H1 (cell line): Measurements from ENCODE around the gene RBP5. TPM values are rescaled to one million over a fixed set of nuclear protein-coding genes. Genes with fewer than 3 reads are reported as not detected.

ENCODE experiments used
- ASH2L ChIP-seq: fragments of 200-600, 300-600 bp; sonication (generic); IDR thresholded peaks from one replicate; pipeline ENCODE4 v1.7.1; 2017; ENCODE audit warnings: low read length
- CBX5 ChIP-seq: fragments of 300-800, 300-1000 bp; sonication (generic); IDR thresholded peaks from 2 replicates; pipeline ENCODE4 v1.7.1; 2016; ENCODE audit warnings: antibody characterized with exemption, low read length, low read depth
- CTBP2 ChIP-seq: IDR thresholded peaks from 2 replicates; pipeline ENCODE4 v1.7.0; 2011; ENCODE audit warnings: borderline replicate concordance, mild to moderate bottlenecking, moderate library complexity, mixed read lengths, low read length; ENCODE audit not compliant: insufficient read depth, insufficient read length
- RAD21 ChIP-seq, 2 experiments: IDR thresholded peaks in 1 of 2; conservative IDR thresholded peaks in 1 of 2; 2 replicates each; pipeline ENCODE4 v1.6.1; 2011; ENCODE audit warnings: low read depth in 2 of 2, low read length in 2 of 2, improper control_type of control experiment in 1 of 2, inconsistent platforms in 1 of 2, mild to moderate bottlenecking in 1 of 2, moderate library complexity in 1 of 2
- polyA plus RNA-seq, 7 experiments: library from polyadenylated mRNA; depleted of rRNA in 3 of 7; stranded (reverse) in 5 of 7; unstranded in 2 of 7; fragments of >200 nt in 5 of 7; fragments of 200-250 nt in 2 of 7; gene quantifications; 1 replicate in 5 of 7; 2 replicates in 1 of 7; 4 replicates in 1 of 7; pipeline versions ENCODE4 v1.2.1 to v1.2.3, GENCODE V29; 2011 to 2013; ENCODE audit warnings: missing spikeins in 2 of 7, mixed read lengths in 2 of 7
- total RNA-seq: library from RNA; stranded (reverse); fragmentation: NEBNext Ultra II Directional; extraction: Animal tissue kit (Norgen Biotek cat#: 25700); gene quantifications from 2 replicates; pipeline ENCODE4 v1.2.1, GENCODE V29; 2021

The RBP5 gene
- total and polyA plus RNA-seq, 2 of the 8 experiments (the other 6 are each of a cell fraction or from before 2014, with no cell fraction given) = 1.2 to 1.9 TPM

DNA sequence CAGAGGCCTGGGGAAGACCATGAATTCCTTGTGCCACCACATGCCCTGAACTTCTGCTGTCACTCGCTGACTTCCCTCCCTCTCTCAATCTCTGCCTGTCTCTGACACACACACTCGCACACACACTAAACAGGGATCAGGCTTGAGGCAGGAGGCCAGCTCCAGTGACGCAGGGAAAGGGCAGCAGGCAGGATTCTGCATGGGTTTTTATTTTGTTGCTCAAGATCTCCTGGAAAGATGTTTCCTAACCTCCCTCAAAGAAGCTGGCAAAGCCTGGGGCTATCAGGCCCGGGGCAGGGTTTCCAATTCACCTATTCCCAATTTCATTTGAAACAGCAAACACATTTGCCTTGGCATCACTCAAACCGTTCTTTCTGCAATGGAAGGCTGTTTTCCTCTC is 33.1 kb upstream of the RBP5 start (continued):
- TF ChIP-seq RAD21 (IDR thresholded peaks at IDR 0.05 in 1 of 2, conservative IDR thresholded peaks at IDR 0.05 in 1 of 2; ENCODE audit: low read depth in 2 of 2, low read length in 2 of 2) (no peak), CTBP2 (no peak), CBX5 (no peak), ASH2L (no peak)
- TF ChIP-seq, all 59 proteins: peak for 0
